ENCODE results near the gene CAMK1D.

Gene CAMK1D

GRCh38 chr10:12568391-12569009 lies 219.2 kb downstream of the CAMK1D start:
- DNase-seq: no peak

GRCh38 chr10:12572281-12572680 lies 222.9 kb downstream of the CAMK1D start:
- DNase-seq: no peak

GRCh38 chr10:12577610-12578009 lies 228.3 kb downstream of the CAMK1D start:
- no peak for DNase-seq

GRCh38 chr10:12579954-12580858 lies 230.9 kb downstream of the CAMK1D start:
- no peak for DNase-seq

- no peak for DNase-seq
These were observed 234.7 kb downstream of the CAMK1D start for GRCh38 chr10:12583891-12584595.

- DNase-seq: no peak
These were observed 237.4 kb downstream of the CAMK1D start for GRCh38 chr10:12586741-12587140.

GRCh38 chr10:12587451-12587888 lies 238.1 kb downstream of the CAMK1D start:
- no peak for DNase-seq

- DNase-seq: no peak
These were observed 238.9 kb downstream of the CAMK1D start for GRCh38 chr10:12588091-12588860.

GRCh38 chr10:12589291-12589690 lies 239.9 kb downstream of the CAMK1D start:
- DNase-seq: no peak

- no peak for DNase-seq
These were observed 240.4 kb downstream of the CAMK1D start for GRCh38 chr10:12589791-12590190.

- DNase-seq: no peak
These were observed 241.6 kb downstream of the CAMK1D start for GRCh38 chr10:12590675-12591659.

- DNase-seq: no peak
These were observed 243.6 kb downstream of the CAMK1D start for GRCh38 chr10:12592967-12593366.

- DNase-seq: no peak
These were observed 245.1 kb downstream of the CAMK1D start for GRCh38 chr10:12594448-12594944.

- DNase-seq: no peak
These were observed 246.7 kb downstream of the CAMK1D start for GRCh38 chr10:12595936-12596576.

- no peak for DNase-seq
These were observed 247.8 kb downstream of the CAMK1D start for GRCh38 chr10:12597176-12597575.

GRCh38 chr10:12597788-12598765 lies 248.7 kb downstream of the CAMK1D start:
- DNase-seq: no peak

GRCh38 chr10:12600652-12601051 lies 251.3 kb downstream of the CAMK1D start:
- no peak for DNase-seq

GRCh38 chr10:12602521-12602920 lies 253.2 kb downstream of the CAMK1D start:
- DNase-seq: no peak

- no peak for DNase-seq
These were observed 254.6 kb downstream of the CAMK1D start for GRCh38 chr10:12603766-12604470.
